ENCODE data around the gene MSANTD3. TPM values are rescaled to one million over a fixed set of nuclear protein-coding genes. Genes with fewer than 3 reads are reported as not detected.
"Not testable (repeated sequence)": the region's sequence is repeated elsewhere in the genome, so short reads cannot be mapped to it uniquely, and the experiment has no call there.

Gene MSANTD3
- total and polyA plus RNA-seq, 2 donors from 2014 or later = 14.3 to 16.7 TPM

GRCh38 chr9:100440071-100440470 lies 13.1 kb downstream of the MSANTD3 start:
- H3K4me1 ChIP-seq (ENCODE audit: control insufficient read depth in 2 of 3, insufficient read depth in 2 of 3, low read depth in 1 of 3, low read length in 3 of 3) = no peaks in the 10 kb centered on the region
- FAIRE-seq (no peak), DNase-seq (no peak)
- H3K4me3 ChIP-seq (ENCODE audit: low read length in 3 of 3) = no peak overlapping the region
- no peaks in the 10 kb centered on the region for H3K9me3 ChIP-seq (ENCODE audit: control insufficient read depth in 2 of 3, insufficient read depth in 1 of 3, low read length in 3 of 3)
- intact Hi-C loops (cut with DNase I) = no loop called here
- no peaks in the 10 kb centered on the region for H3K36me3 ChIP-seq (ENCODE audit: control insufficient read depth in 2 of 3, insufficient read depth in 3 of 3, low read length in 3 of 3)
- H3K27ac ChIP-seq (ENCODE audit: low read depth in 2 of 2, low read length in 2 of 2) = no peak overlapping the region
- TF ChIP-seq CTCF (IDR thresholded peaks at IDR 0.05; ENCODE audit: borderline replicate concordance, extremely low read depth, insufficient read depth) = no peak
- H3K27me3 ChIP-seq (ENCODE audit: control insufficient read depth, insufficient read depth, low read length) = no peaks in the 10 kb centered on the region
- no peak overlapping the region for H3K9ac ChIP-seq (ENCODE audit: low read length in 3 of 3)

- FAIRE-seq = not testable (repeated sequence)
Observed at GRCh38 chr9:100440487-100440886, 13.5 kb downstream of the MSANTD3 start.

GRCh38 chr9:100441911-100442361 lies 15.0 kb downstream of the MSANTD3 start:
- Histone ChIP-seq H3K9ac (ENCODE audit: low read length in 3 of 3) (no peak overlapping the region), H3K4me3 (ENCODE audit: low read length in 3 of 3) (no peak overlapping the region), H3K27ac (ENCODE audit: low read depth in 2 of 2, low read length in 2 of 2) (no peak overlapping the region), H3K36me3 (ENCODE audit: control insufficient read depth in 2 of 3, insufficient read depth in 3 of 3, low read length in 3 of 3) (no peaks in the 10 kb centered on the region), H3K9me3 (ENCODE audit: control insufficient read depth in 2 of 3, insufficient read depth in 1 of 3, low read length in 3 of 3) (no peaks in the 10 kb centered on the region), H3K4me1 (ENCODE audit: control insufficient read depth in 2 of 3, insufficient read depth in 2 of 3, low read depth in 1 of 3, low read length in 3 of 3) (no peaks in the 10 kb centered on the region), H3K27me3 (ENCODE audit: control insufficient read depth, insufficient read depth, low read length) (no peaks in the 10 kb centered on the region)
- intact Hi-C loops (cut with DNase I) = no loop called here
- FAIRE-seq (no peak), DNase-seq (peak in 1 of 5 donors; percentile 12)
- TF ChIP-seq CTCF (IDR thresholded peaks at IDR 0.05; ENCODE audit: borderline replicate concordance, extremely low read depth, insufficient read depth) = no peak

More at GRCh38 chr9:100440487-100440886, 13.5 kb downstream of the MSANTD3 start:
- H3K27me3 ChIP-seq (ENCODE audit: control insufficient read depth, insufficient read depth, low read length); H3K4me3 ChIP-seq (ENCODE audit: low read length in 3 of 3); H3K4me1 ChIP-seq (ENCODE audit: control insufficient read depth in 2 of 3, insufficient read depth in 2 of 3, low read depth in 1 of 3, low read length in 3 of 3); DNase-seq; H3K36me3 ChIP-seq (ENCODE audit: control insufficient read depth in 2 of 3, insufficient read depth in 3 of 3, low read length in 3 of 3); H3K9ac ChIP-seq (ENCODE audit: low read length in 3 of 3); intact Hi-C loops (cut with DNase I); H3K27ac ChIP-seq (ENCODE audit: low read depth in 2 of 2, low read length in 2 of 2); H3K9me3 ChIP-seq (ENCODE audit: control insufficient read depth in 2 of 3, insufficient read depth in 1 of 3, low read length in 3 of 3): not testable (repeated sequence)

- intact Hi-C loops (cut with DNase I) = no loop called here
- FAIRE-seq = no peak
- no peak overlapping the region for H3K4me3 ChIP-seq (ENCODE audit: low read length in 3 of 3)
Observed at GRCh38 chr9:100443781-100444768, 17.1 kb downstream of the MSANTD3 start.

More at GRCh38 chr9:100443781-100444768, 17.1 kb downstream of the MSANTD3 start:
- no peaks in the 10 kb centered on the region for H3K9me3 ChIP-seq (ENCODE audit: control insufficient read depth in 2 of 3, insufficient read depth in 1 of 3, low read length in 3 of 3)
- H3K27ac ChIP-seq (ENCODE audit: low read depth in 2 of 2, low read length in 2 of 2) = no peak overlapping the region
- no peak for TF ChIP-seq CTCF (IDR thresholded peaks at IDR 0.05; ENCODE audit: borderline replicate concordance, extremely low read depth, insufficient read depth)
- no peak for DNase-seq
- H3K36me3 ChIP-seq (ENCODE audit: control insufficient read depth in 2 of 3, insufficient read depth in 3 of 3, low read length in 3 of 3) = no peaks in the 10 kb centered on the region
- H3K27me3 ChIP-seq (ENCODE audit: control insufficient read depth, insufficient read depth, low read length) = no peaks in the 10 kb centered on the region
- H3K4me1 ChIP-seq (ENCODE audit: control insufficient read depth in 2 of 3, insufficient read depth in 2 of 3, low read depth in 1 of 3, low read length in 3 of 3) = no peaks in the 10 kb centered on the region
- H3K9ac ChIP-seq (ENCODE audit: low read length in 3 of 3) = no peak overlapping the region

All from kidney (tissue), 14 donors.